AG04449 (cell line): Measurements from ENCODE around the gene FKBP6.

Source experiments
- CTCF ChIA-PET: fragments of 350-600 bp; formaldehyde crosslinking; extraction: SDS; loops from one replicate; lab custom pipeline; 2021; ENCODE audit warnings: antibody characterized with exemption; lab: Yijun Ruan, JAX
- POLR2A ChIA-PET: fragments of 400-600, 350-600 bp; formaldehyde crosslinking; extraction: SDS; loops from one replicate; lab custom pipeline; 2020; ENCODE audit warnings: antibody characterized with exemption, inconsistent platforms; lab: Yijun Ruan, JAX
- DNase-seq: peaks from one replicate; pipeline ENCODE4 v3.0.0-alpha.2; 2010; ENCODE audit warnings: low read depth, low spot score
- H3K4me3 ChIP-seq: 2 replicates; pipeline ENCODE4 v1.5.1; 2011; ENCODE audit warnings: low read depth, mild to moderate bottlenecking, control low read depth, low read length
- TF ChIP-seq, protein P1 (sequence below): IDR thresholded peaks from one replicate; pipeline ENCODE4 v1.5.1; 2011; ENCODE audit warnings: mild to moderate bottlenecking, moderate library complexity, low read length, control low read depth, inconsistent platforms; ENCODE audit not compliant: insufficient read depth; ENCODE audit errors: missing control alignments

The FKBP6 gene

DNA sequence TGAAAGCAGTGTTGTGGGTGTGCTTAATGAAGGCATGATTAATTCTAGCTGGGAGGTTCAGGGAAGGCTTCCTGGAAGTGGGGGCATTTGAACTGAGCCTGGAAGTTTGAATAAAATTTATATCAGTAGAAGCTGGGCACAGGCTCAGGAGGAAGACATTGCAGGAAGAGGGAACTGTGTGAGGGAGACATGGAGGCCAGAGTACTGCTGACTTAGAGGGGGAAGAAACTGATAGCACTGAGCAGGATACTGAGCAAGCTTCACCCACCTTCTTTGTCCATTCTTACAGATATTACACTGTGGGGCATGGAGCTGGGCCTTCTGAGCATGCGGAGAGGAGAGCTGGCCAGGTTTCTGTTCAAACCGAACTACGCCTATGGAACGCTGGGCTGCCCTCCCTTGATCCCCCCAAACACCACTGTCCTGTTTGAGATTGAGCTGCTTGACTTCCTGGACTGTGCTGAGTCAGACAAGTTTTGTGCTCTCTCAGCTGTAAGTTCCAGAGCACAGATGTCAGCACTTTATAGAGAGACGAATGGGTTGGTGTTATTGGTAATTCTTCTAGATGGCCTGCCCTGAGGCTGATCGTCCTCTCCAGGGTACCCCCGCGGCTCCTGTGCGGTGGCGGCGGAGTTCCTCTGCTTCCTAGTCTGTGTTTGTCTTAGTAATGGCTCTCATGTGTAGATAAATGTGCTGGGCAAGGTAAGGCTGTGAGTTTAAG lies 2.1 kb downstream of the FKBP6 start:
- POLR2A ChIA-PET = no interaction called here
- TF ChIP-seq, protein P1, sequence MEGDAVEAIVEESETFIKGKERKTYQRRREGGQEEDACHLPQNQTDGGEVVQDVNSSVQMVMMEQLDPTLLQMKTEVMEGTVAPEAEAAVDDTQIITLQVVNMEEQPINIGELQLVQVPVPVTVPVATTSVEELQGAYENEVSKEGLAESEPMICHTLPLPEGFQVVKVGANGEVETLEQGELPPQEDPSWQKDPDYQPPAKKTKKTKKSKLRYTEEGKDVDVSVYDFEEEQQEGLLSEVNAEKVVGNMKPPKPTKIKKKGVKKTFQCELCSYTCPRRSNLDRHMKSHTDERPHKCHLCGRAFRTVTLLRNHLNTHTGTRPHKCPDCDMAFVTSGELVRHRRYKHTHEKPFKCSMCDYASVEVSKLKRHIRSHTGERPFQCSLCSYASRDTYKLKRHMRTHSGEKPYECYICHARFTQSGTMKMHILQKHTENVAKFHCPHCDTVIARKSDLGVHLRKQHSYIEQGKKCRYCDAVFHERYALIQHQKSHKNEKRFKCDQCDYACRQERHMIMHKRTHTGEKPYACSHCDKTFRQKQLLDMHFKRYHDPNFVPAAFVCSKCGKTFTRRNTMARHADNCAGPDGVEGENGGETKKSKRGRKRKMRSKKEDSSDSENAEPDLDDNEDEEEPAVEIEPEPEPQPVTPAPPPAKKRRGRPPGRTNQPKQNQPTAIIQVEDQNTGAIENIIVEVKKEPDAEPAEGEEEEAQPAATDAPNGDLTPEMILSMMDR = no peak
- CTCF ChIA-PET = interaction anchor here (0.7 to 2.8 kb wide), 4 partner anchors 13 to 405 kb away, joined by 3 to 15 read pairs (median 7); partner anchors contain the start of gene BAZ1B
- H3K4me3 ChIP-seq = no peak overlapping the region; the same call in 1 of the 2 replicates
- no peak for DNase-seq

DNA sequence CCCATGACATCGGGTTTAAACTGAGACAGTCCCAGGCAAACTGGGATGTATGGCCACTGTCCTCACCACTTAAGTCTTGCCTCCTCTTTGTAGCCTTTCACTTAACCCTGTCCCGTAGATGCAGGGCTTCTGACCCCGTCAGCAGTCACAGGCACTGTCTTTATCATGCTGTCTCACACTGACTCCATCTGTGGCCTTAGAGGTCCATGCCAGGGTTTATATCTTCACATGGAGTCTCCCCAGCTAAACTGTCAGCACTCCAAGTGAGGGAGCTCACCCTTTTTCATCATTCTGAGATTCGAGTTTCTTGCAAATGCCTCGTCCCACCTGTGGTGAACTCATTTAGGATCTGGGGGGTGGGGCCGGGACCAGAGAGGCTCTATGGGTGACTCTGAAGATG lies 2.8 kb downstream of the FKBP6 start:
- DNase-seq = no peak
- no peak overlapping the region for H3K4me3 ChIP-seq
- TF ChIP-seq, protein P1 = no peak
- ChIA-PET CTCF (interaction anchor here (0.7 to 2.8 kb wide), 4 partner anchors 12 to 404 kb away, joined by 3 to 15 read pairs (median 7); no protein-coding TSS in a partner anchor), POLR2A (no interaction called here)

DNA sequence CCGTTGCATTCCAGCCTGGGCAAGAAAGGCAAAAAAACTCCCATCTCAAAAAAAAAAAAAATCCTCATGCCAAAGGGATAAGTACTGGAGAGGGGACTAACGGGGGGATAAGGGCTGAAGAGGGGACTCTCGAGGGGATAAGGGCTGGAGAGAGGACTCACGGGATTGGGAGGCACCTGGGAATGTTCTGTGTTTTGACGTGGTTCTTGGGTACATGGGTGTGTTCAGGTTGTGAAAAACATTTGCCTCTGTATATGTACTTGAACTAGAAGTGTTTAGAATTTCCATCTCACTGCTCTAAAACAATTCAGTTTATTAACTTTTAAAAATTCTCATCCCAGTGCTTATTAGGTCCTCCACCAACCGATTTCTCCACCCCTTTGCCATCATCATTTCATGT lies 4.5 kb downstream of the FKBP6 start:
- CTCF ChIA-PET = interaction anchor here (1.2 to 2.3 kb wide), 3 partner anchors 8 to 119 kb away, joined by 3 to 17 read pairs (median 4); no protein-coding TSS in a partner anchor
- POLR2A ChIA-PET = no interaction called here
- TF ChIP-seq, protein P1 = no peak
- DNase-seq = no peak
- H3K4me3 ChIP-seq = no peak overlapping the region

DNA sequence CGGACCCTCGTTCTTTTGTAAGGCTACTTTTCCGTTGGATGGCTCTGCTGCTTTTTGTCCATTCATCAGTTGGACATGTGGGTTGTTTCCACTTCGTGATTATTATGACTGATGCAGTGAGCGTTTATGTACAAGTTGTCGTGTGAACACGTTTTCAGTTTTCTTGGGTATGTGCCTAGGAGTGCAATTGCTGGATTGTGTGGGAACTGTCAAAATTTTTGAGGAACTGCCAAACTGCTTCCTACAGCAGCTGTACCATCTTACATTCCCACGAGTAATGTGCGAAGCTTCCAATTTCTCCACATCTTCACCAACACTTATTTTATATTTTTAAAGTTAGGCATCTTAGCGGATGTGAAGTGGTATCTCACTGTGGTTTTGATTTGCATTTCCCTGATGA lies 10.4 kb downstream of the FKBP6 start:
- TF ChIP-seq, protein P1 = no peak
- POLR2A ChIA-PET = no interaction called here

DNA sequence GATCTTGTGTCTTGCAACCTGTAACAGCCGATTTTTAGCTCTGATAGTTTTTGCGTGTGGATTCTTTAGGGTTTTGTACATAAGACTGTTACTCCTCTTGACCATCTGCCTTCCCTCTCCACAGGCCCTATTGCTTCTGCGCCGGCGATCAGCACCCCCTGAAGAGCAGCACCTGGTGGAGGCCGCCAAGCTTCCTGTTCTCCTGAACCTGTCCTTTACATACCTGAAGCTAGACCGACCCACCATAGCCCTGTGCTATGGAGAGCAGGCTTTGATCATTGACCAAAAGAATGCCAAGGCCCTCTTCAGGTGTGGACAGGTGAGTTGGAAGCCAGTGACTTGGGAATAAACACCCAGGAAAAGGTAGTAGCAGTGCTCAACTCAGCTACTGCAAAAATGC lies 12.6 kb downstream of the FKBP6 start:
- TF ChIP-seq, protein P1 = no peak
- DNase-seq = no peak
- no peak overlapping the region for H3K4me3 ChIP-seq
- ChIA-PET POLR2A (no interaction called here), CTCF (interaction anchor here (1.1 to 8.9 kb wide), 2 partner anchors 16 to 112 kb away, joined by 4 to 74 read pairs; no protein-coding TSS in a partner anchor)

More for the DNA sequence above, 10.4 kb downstream of the FKBP6 start:
- CTCF ChIA-PET = interaction anchor here (1.2 kb wide), 1 partner anchor 14 kb away, joined by 3 read pairs; no protein-coding TSS in a partner anchor
- no peak overlapping the region for H3K4me3 ChIP-seq
- DNase-seq = no peak

DNA sequence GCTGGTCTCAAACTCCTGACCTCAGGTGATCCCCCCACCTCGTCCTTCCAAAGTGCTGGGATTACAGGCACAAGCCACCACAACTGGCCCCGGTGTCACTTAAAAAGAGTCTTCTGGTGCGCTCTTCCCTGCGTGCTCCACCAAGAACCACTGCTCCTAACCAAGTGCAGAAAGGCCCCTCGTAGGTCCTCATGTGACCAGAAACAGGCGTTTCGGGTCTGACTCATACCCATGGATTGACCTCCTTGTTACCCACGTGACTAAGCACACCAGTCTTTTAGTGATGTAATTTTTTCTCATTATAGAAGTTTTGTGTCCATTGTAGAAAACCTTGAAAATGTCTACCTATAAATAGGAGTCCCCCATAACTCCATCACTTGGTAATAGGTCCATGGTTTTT lies 13.9 kb downstream of the FKBP6 start:
- DNase-seq = peak; percentile 16

More for the DNA sequence above, 13.9 kb downstream of the FKBP6 start:
- TF ChIP-seq, protein P1 = no peak
- POLR2A ChIA-PET = no interaction called here
- CTCF ChIA-PET = interaction anchor here (0.7 to 8.9 kb wide), 23 partner anchors 8 to 326 kb away, joined by 3 to 74 read pairs (median 3); partner anchors contain the start of gene TRIM50
- no peak overlapping the region for H3K4me3 ChIP-seq
